Choroid plexus epithelial cell (primary cell): ENCODE results near the gene ATF7.

ENCODE experiments used
- DNase-seq: peaks from one replicate; pipeline ENCODE4 v3.0.0-alpha.2; 2010; ENCODE audit warnings: low read depth
- H3K4me3 ChIP-seq: 2 replicates; pipeline ENCODE4 v1.5.1; 2011; ENCODE audit warnings: low read depth, mild to moderate bottlenecking, control low read depth, low read length, moderate library complexity
- CTCF ChIP-seq: conservative IDR thresholded peaks from 2 replicates; pipeline ENCODE4 v1.5.1; 2011; ENCODE audit warnings: low read depth, mild to moderate bottlenecking, control low read depth, inconsistent platforms, low read length, moderate library complexity

The ATF7 gene

GRCh38 chr12:53496752-53497032 is 129.5 kb downstream of the ATF7 start:
- DNase-seq, result no peak
- TF ChIP-seq CTCF, result no peak
- peak overlapping the region; percentile 8 for H3K4me3 ChIP-seq

- DNase-seq, result peak; percentile 95
- TF ChIP-seq CTCF, result no peak
- peak overlapping the region; percentile 8 for H3K4me3 ChIP-seq
These were observed 130.1 kb downstream of the ATF7 start for GRCh38 chr12:53495903-53496751.

GRCh38 chr12:53493610-53494391 is 132.4 kb downstream of the ATF7 start:
- no peak for TF ChIP-seq CTCF
- no peak for DNase-seq
- peak overlapping the region; percentile 65 for H3K4me3 ChIP-seq

- H3K4me3 ChIP-seq, result peak overlapping the region; percentile 65
- DNase-seq, result peak; percentile 93
- TF ChIP-seq CTCF, result no peak
These were observed 133.2 kb downstream of the ATF7 start for GRCh38 chr12:53492830-53493609.

- DNase-seq, result no peak
- H3K4me3 ChIP-seq, result peak overlapping the region; percentile 65
- no peak for TF ChIP-seq CTCF
These were observed 134.0 kb downstream of the ATF7 start for GRCh38 chr12:53492188-53492587.

GRCh38 chr12:53489242-53489864 is 136.8 kb downstream of the ATF7 start:
- TF ChIP-seq CTCF, result no peak
- H3K4me3 ChIP-seq, result no peak overlapping the region
- no peak for DNase-seq
